Measurements from ENCODE around the gene PUM2. TPM values are rescaled to one million over a fixed set of nuclear protein-coding genes. Genes with fewer than 3 reads are reported as not detected.
A peak's percentile ranks its signal among the peaks of the same experiment; 100 is the strongest.

Gene PUM2
- total RNA-seq, 4 donors from 2014 or later, result 26.0 to 36.4 (median 29.6) TPM

GRCh38 chr2:20359096-20359495 lies 8.5 kb upstream of the PUM2 start:
- DNase-seq (no peak), ATAC-seq (no peak)
- in situ Hi-C loops (cut with MboI; ENCODE audit: low sequenced_read_pairs in 4 of 4) (loop anchor here in 2 of 4 donors (10.0 to 25.0 kb wide), 2 partner anchors 286 to 603 kb away; no protein-coding TSS in a partner anchor), intact Hi-C loops (cut with DNase I; ENCODE audit: low total_unique reads) (no loop called here)
- H3K27me3 ChIP-seq, result no peaks in the 10 kb centered on the region
- no peaks in the 10 kb centered on the region for H3K36me3 ChIP-seq
- no peak overlapping the region for H3K27ac ChIP-seq
- TF ChIP-seq CTCF (IDR thresholded peaks at IDR 0.05 in 4 of 5, conservative IDR thresholded peaks at IDR 0.05 in 1 of 5) (no peak), POLR2A (IDR thresholded peaks at IDR 0.05) (no peak)
- H3K4me3 ChIP-seq, result no peak overlapping the region
- H3K9me3 ChIP-seq, result no peaks in the 10 kb centered on the region
- H3K4me1 ChIP-seq, result no peaks in the 10 kb centered on the region

DNA sequence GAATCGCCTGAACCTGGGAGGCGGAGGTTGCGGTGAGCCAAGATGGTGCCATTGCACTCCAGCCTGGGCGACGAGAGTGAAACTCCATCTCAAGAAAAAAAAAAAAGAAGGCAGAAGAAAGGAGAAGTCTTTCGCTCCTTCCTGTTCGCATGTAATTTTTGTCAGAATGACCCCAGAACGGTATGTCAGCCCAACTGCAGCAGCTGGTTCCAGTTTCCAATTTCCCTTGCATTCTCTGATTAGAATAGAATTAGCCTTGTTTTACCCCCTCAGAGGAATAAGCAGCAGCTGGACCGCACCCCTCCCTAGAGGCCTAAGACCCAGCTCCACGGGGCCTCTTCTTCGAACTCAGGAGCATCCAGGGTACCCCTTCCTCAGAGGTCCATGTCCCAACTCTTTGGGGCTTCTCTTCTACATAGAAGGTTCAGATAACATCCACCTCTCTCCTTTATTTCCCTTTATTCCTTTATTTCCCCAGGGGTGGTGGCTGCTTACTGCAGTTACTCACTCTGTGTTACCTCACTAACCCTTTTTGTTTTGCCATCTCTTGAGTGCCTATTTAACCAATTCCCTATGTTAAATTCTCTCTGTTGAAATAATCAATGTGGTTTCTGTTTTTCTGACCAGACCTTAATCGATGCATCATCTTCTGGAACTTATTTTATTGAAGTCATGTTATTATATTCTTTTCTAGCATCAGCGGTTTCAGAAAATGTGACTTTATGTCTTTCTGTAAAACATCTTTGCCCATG lies 7.2 kb upstream of the PUM2 start:
- no peaks in the 10 kb centered on the region for H3K4me1 ChIP-seq
- H3K27ac ChIP-seq, result no peak overlapping the region
- in situ Hi-C loops (cut with MboI; ENCODE audit: low sequenced_read_pairs in 4 of 4) (loop anchor here in 2 of 4 donors (10.0 to 25.0 kb wide), 2 partner anchors 287 to 604 kb away; no protein-coding TSS in a partner anchor), intact Hi-C loops (cut with DNase I; ENCODE audit: low total_unique reads) (no loop called here)
- no peak for TF ChIP-seq CTCF (IDR thresholded peaks at IDR 0.05 in 4 of 5, conservative IDR thresholded peaks at IDR 0.05 in 1 of 5)
- H3K4me3 ChIP-seq, result no peak overlapping the region
- H3K9me3 ChIP-seq, result no peaks in the 10 kb centered on the region
- H3K27me3 ChIP-seq, result no peaks in the 10 kb centered on the region
- no peaks in the 10 kb centered on the region for H3K36me3 ChIP-seq
- no peak for ATAC-seq
- no peak for DNase-seq

DNA sequence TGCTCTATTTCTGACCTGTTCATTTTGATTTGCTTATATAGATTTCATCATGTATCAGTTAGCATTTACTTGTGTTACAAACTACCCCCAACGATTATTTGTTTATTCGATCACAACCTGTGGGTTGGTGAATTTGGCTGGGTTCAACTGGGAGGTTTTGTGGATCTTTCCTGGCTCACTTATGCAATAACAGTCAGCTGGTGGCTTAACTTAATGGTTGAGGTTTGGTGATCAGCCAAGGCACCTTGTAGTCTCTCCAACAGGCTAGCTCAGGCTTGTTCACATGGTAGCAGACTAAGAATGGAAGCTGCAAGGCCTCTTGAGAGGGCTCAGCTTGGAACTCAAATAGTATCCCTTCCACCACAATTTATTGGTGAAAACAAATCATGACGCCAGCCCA lies 5.4 kb upstream of the PUM2 start:
- peak overlapping the region in 1 of 4 donors; percentile 10 for H3K27ac ChIP-seq
- H3K27me3 ChIP-seq, result no peaks in the 10 kb centered on the region
- TF ChIP-seq CTCF (IDR thresholded peaks at IDR 0.05 in 4 of 5, conservative IDR thresholded peaks at IDR 0.05 in 1 of 5) (no peak), POLR2A (IDR thresholded peaks at IDR 0.05) (no peak)
- in situ Hi-C loops (cut with MboI; ENCODE audit: low sequenced_read_pairs in 4 of 4) (loop anchor here in 2 of 4 donors (10.0 to 25.0 kb wide), 2 partner anchors 289 to 606 kb away; no protein-coding TSS in a partner anchor), intact Hi-C loops (cut with DNase I; ENCODE audit: low total_unique reads) (no loop called here)
- no peak overlapping the region for H3K4me3 ChIP-seq
- ATAC-seq, result peak in 1 of 2 donors; percentile 56
- peak; percentile 37 to 39 for DNase-seq
- H3K9me3 ChIP-seq, result no peaks in the 10 kb centered on the region
- H3K36me3 ChIP-seq, result no peaks in the 10 kb centered on the region
- peaks cover 10% of the 10 kb centered on the region in 2 donors for H3K4me1 ChIP-seq

DNA sequence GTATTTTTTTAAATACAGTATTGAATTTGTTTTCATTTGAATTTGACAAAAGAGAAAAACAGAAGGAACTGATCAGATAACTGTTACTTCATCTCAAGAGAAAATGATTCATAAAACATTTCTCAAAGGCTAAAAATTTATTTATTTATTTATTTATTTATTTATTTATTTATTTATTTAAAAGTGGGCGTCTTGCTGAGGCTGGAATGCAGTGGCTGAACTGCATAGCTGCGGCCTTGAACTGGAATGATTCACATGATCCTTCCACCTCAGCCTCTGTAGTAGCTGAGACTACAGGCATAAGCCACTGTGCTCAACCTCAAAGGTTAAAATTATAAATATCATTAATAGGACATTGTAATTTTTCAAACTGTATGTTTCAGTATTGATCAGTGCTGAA lies 4.5 kb upstream of the PUM2 start:
- ATAC-seq, result no peak
- no peak for TF ChIP-seq CTCF (IDR thresholded peaks at IDR 0.05 in 4 of 5, conservative IDR thresholded peaks at IDR 0.05 in 1 of 5)
- TF ChIP-seq POLR2A (IDR thresholded peaks at IDR 0.05), result no peak
- in situ Hi-C loops (cut with MboI; ENCODE audit: low sequenced_read_pairs in 4 of 4), result loop anchor here in 2 of 4 donors (10.0 to 25.0 kb wide), 2 partner anchors 290 to 607 kb away; no protein-coding TSS in a partner anchor
- intact Hi-C loops (cut with DNase I; ENCODE audit: low total_unique reads), result no loop called here
- H3K36me3 ChIP-seq, result no peaks in the 10 kb centered on the region
- H3K4me1 ChIP-seq, result peaks cover 10% of the 10 kb centered on the region in 2 donors
- no peak for DNase-seq
- no peaks in the 10 kb centered on the region for H3K27me3 ChIP-seq
- no peaks in the 10 kb centered on the region for H3K9me3 ChIP-seq
- H3K4me3 ChIP-seq, result no peak overlapping the region
- no peak overlapping the region for H3K27ac ChIP-seq

Measured in gastrocnemius medialis (tissue), 4 donors.